ENCODE results near the gene DENND4A.
"Not testable (repeated sequence)": the region's sequence is repeated elsewhere in the genome, so short reads cannot be mapped to it uniquely, and the experiment has no call there.

The DENND4A gene

GRCh38 chr15:65789105-65789504 lies 3.0 kb downstream of the DENND4A start:
- DNase-seq (ENCODE audit: low read depth in 2 of 2): no peak

GRCh38 chr15:65787260-65787659 lies 4.8 kb downstream of the DENND4A start:
- no peak for DNase-seq (ENCODE audit: low read depth in 2 of 2)

- no peak for DNase-seq (ENCODE audit: low read depth in 2 of 2)
Measured at GRCh38 chr15:65785151-65785550, 6.9 kb downstream of the DENND4A start.

GRCh38 chr15:65783872-65784271 lies 8.2 kb downstream of the DENND4A start:
- DNase-seq (ENCODE audit: low read depth in 2 of 2): no peak

- no peak for DNase-seq (ENCODE audit: low read depth in 2 of 2)
Measured at GRCh38 chr15:65782096-65782495, 10.0 kb downstream of the DENND4A start.

GRCh38 chr15:65778701-65779100 lies 13.4 kb downstream of the DENND4A start:
- DNase-seq (ENCODE audit: low read depth in 2 of 2): not testable (repeated sequence)

- no peak for DNase-seq (ENCODE audit: low read depth in 2 of 2)
Measured at GRCh38 chr15:65778269-65778668, 13.8 kb downstream of the DENND4A start.

- no peak for DNase-seq (ENCODE audit: low read depth in 2 of 2)
Measured at GRCh38 chr15:65777843-65778242, 14.2 kb downstream of the DENND4A start.

GRCh38 chr15:65777053-65777452 lies 15.0 kb downstream of the DENND4A start:
- DNase-seq (ENCODE audit: low read depth in 2 of 2): no peak

- DNase-seq (ENCODE audit: low read depth in 2 of 2): no peak
Measured at GRCh38 chr15:65773386-65774111, 18.5 kb downstream of the DENND4A start.

GRCh38 chr15:65772930-65773329 lies 19.2 kb downstream of the DENND4A start:
- DNase-seq (ENCODE audit: low read depth in 2 of 2): no peak

GRCh38 chr15:65771870-65772269 lies 20.2 kb downstream of the DENND4A start:
- no peak for DNase-seq (ENCODE audit: low read depth in 2 of 2)

- DNase-seq (ENCODE audit: low read depth in 2 of 2): no peak
Measured at GRCh38 chr15:65769482-65769881, 22.6 kb downstream of the DENND4A start.

- no peak for DNase-seq (ENCODE audit: low read depth in 2 of 2)
Measured at GRCh38 chr15:65767895-65768294, 24.2 kb downstream of the DENND4A start.

GRCh38 chr15:65767264-65767595 lies 24.9 kb downstream of the DENND4A start:
- DNase-seq (ENCODE audit: low read depth in 2 of 2): no peak

- no peak for DNase-seq (ENCODE audit: low read depth in 2 of 2)
Measured at GRCh38 chr15:65766422-65767263, 25.4 kb downstream of the DENND4A start.

- no peak for DNase-seq (ENCODE audit: low read depth in 2 of 2)
Measured at GRCh38 chr15:65765106-65765505, 27.0 kb downstream of the DENND4A start.

- DNase-seq (ENCODE audit: low read depth in 2 of 2): no peak
Measured at GRCh38 chr15:65762914-65763787, 28.9 kb downstream of the DENND4A start.

- DNase-seq (ENCODE audit: low read depth in 2 of 2): no peak
Measured at GRCh38 chr15:65762399-65762798, 29.7 kb downstream of the DENND4A start.

- DNase-seq (ENCODE audit: low read depth in 2 of 2): no peak
Measured at GRCh38 chr15:65761210-65761926, 30.7 kb downstream of the DENND4A start.

GRCh38 chr15:65759441-65759840 lies 32.7 kb downstream of the DENND4A start:
- no peak for DNase-seq (ENCODE audit: low read depth in 2 of 2)

- DNase-seq (ENCODE audit: low read depth in 2 of 2): no peak
Measured at GRCh38 chr15:65758242-65758641, 33.9 kb downstream of the DENND4A start.
